Measurements from ENCODE around the gene GOLGA6L7. TPM values are rescaled to one million over a fixed set of nuclear protein-coding genes. Genes with fewer than 3 reads are reported as not detected.

GOLGA6L7 gene
- polyA plus RNA-seq, 5 donors, result 0.58 to 1.1 (median 0.89) TPM

Other genes starting within 250 kb of the GOLGA6L7 start
- 1 to 10 TPM; 1.7 to 3.9 (median 2.8) TPM for gene GOLGA8M, start 136.2 kb downstream of the GOLGA6L7 start, polyA plus RNA-seq (ENCODE audit: insufficient read depth in 1 of 5, insufficient read length in 5 of 5, low replicate concordance in 1 of 5)
- gene APBA2, start 37.3 kb upstream of the GOLGA6L7 start, polyA plus RNA-seq (ENCODE audit: insufficient read depth in 1 of 5, insufficient read length in 5 of 5, low replicate concordance in 1 of 5), result 10 to 100 TPM in 4 of 5 donors, 1 to 10 TPM in 1; 8.5 to 14.6 (median 11.5) TPM